HG03460 (cell line): ENCODE data around the gene REEP6.
"Not testable (repeated sequence)": the region's sequence is repeated elsewhere in the genome, so short reads cannot be mapped to it uniquely, and the experiment has no call there.

Experiments
- ATAC-seq: cut with Tn5 transposase; IDR thresholded peaks from one replicate; pipeline ENCODE4 v1.9.1; 2021; ENCODE audit not compliant: unreplicated experiment

Gene REEP6

GRCh38 chr19:1488282-1488601 is 2.7 kb upstream of the REEP6 start:
- ATAC-seq = no peak

- no peak for ATAC-seq
Observed at GRCh38 chr19:1489463-1490310, 1.3 kb upstream of the REEP6 start.

- ATAC-seq = peak; percentile 82
Observed at GRCh38 chr19:1490311-1491113, 469 bp upstream of the REEP6 start, which contains the start of gene PCSK4. Gene PCSK4 (minus strand): TSS chr19:1490350. CDS start chr19:1490346, 4 bp downstream.

- no peak for ATAC-seq
Observed at GRCh38 chr19:1491849-1492170, 829 bp downstream of the REEP6 start.

GRCh38 chr19:1492474-1493006 is 1.6 kb downstream of the REEP6 start:
- ATAC-seq = no peak

- no peak for ATAC-seq
Observed at GRCh38 chr19:1494115-1494815, 3.3 kb downstream of the REEP6 start.

- no peak for ATAC-seq
Observed at GRCh38 chr19:1495051-1495798, 4.2 kb downstream of the REEP6 start.

- no peak for ATAC-seq
Observed at GRCh38 chr19:1495799-1496713, 5.1 kb downstream of the REEP6 start.

- ATAC-seq = no peak
Observed at GRCh38 chr19:1496714-1497577, 6.0 kb downstream of the REEP6 start.

- ATAC-seq = no peak
Observed at GRCh38 chr19:1497578-1498235, 6.7 kb downstream of the REEP6 start.

GRCh38 chr19:1499231-1499630 is 8.2 kb downstream of the REEP6 start:
- not testable (repeated sequence) for ATAC-seq

- no peak for ATAC-seq
Observed at GRCh38 chr19:1501200-1501595, 10.2 kb downstream of the REEP6 start.

GRCh38 chr19:1502433-1503088 is 11.6 kb downstream of the REEP6 start:
- ATAC-seq = no peak

- no peak for ATAC-seq
Observed at GRCh38 chr19:1503089-1503924, 12.3 kb downstream of the REEP6 start.

GRCh38 chr19:1503925-1504773 is 13.2 kb downstream of the REEP6 start:
- no peak for ATAC-seq

GRCh38 chr19:1505012-1505411 is 14.0 kb downstream of the REEP6 start:
- ATAC-seq = no peak
